NT2/D1 (cell line): Measurements from ENCODE around the gene EIF5A.

Experiments used
- SUZ12 ChIP-seq: IDR thresholded peaks from 2 replicates; pipeline ENCODE4 v1.6.1; 2011; ENCODE audit not compliant: insufficient read length, insufficient read depth; ENCODE audit errors: extremely low read depth
- YY1 ChIP-seq: IDR thresholded peaks from 2 replicates; pipeline ENCODE4 v1.6.1; 2011; ENCODE audit not compliant: insufficient read length, insufficient read depth
- ZNF274 ChIP-seq: IDR thresholded peaks from 2 replicates; pipeline ENCODE4 v1.6.1; 2011; ENCODE audit warnings: mild to moderate bottlenecking, low read depth, low read length

DNA sequence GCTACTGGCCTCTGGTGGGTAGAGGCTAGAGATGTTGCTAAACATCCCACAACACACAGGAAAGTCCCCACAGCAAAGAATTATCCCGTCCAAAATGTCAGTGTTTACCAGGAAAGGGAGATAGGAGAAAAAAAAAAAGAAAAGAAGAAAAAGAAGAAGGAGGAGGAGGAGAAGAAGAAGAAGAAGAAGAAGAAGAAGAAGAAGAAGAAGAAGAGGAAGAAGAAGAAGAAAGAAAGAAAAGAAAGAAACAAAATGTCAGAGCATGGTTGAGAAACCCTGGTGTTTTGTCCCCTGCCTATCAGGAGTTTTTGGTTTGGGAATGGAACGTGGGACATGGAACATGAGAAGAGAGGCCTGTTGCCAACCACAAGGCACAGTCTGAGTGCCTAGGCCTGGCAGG is 50.0 kb downstream of the EIF5A start:
- TF ChIP-seq ZNF274 (no peak), YY1 (no peak), SUZ12 (no peak)
